Muscle of leg (tissue), 11 donors: ENCODE measurements around the gene ACP7. TPM values are rescaled to one million over a fixed set of nuclear protein-coding genes. Genes with fewer than 3 reads are reported as not detected.
A peak's percentile ranks its signal among the peaks of the same experiment; 100 is the strongest.

Source experiments
- DNase-seq: peaks from one replicate; pipeline ENCODE4 v3.0.0; 2013
- H3K27ac ChIP-seq: one replicate; pipeline ENCODE4 v1.5.1; 2013; ENCODE audit warnings: mild to moderate bottlenecking, low read length, control low read depth
- H3K27me3 ChIP-seq: one replicate; pipeline ENCODE4 v1.6.1; 2013; ENCODE audit warnings: low read length; ENCODE audit not compliant: control insufficient read depth, insufficient read depth
- H3K36me3 ChIP-seq: one replicate; pipeline ENCODE4 v1.6.1; 2013; ENCODE audit warnings: low read length; ENCODE audit not compliant: control insufficient read depth, insufficient read depth
- H3K4me1 ChIP-seq: one replicate; pipeline ENCODE4 v1.6.1; 2013; ENCODE audit warnings: low read length; ENCODE audit not compliant: control insufficient read depth, insufficient read depth
- H3K4me3 ChIP-seq: one replicate; pipeline ENCODE4 v1.5.1; 2013; ENCODE audit warnings: low read length, control low read depth
- H3K9me3 ChIP-seq: replicated peaks from 2 replicates; pipeline ENCODE4 v1.6.1; 2013; ENCODE audit warnings: low read depth, low read length; ENCODE audit not compliant: control insufficient read depth
- WGBS: methylation state at CpG from one replicate; pipeline ENCODE4 v1.1.5; 2013; ENCODE audit warnings: missing lambda C conversion rate; ENCODE audit not compliant: insufficient coverage; 5-methylcytosine and 5-hydroxymethylcytosine counted together
- polyA plus RNA-seq, 8 donors: library from polyadenylated mRNA; unstranded; fragments of 120-200 nt; gene quantifications; one replicate each; pipeline versions ENCODE4 v1.2.1 to v1.2.3, GENCODE V29; 2013; ENCODE audit warnings: inconsistent platforms in 1 of 8, low replicate concordance in 1 of 8; ENCODE audit not compliant: insufficient read length in 8 of 8, insufficient read depth in 1 of 8
- total RNA-seq: library from RNA; stranded (reverse); fragments of 120-200 nt; gene quantifications from one replicate; pipeline ENCODE4 v1.2.4, GENCODE V29; 2013

ACP7 gene
- total and polyA plus RNA-seq, 9 donors: 0.05 to 0.28 (median 0.10) TPM; not detected in 1

DNA sequence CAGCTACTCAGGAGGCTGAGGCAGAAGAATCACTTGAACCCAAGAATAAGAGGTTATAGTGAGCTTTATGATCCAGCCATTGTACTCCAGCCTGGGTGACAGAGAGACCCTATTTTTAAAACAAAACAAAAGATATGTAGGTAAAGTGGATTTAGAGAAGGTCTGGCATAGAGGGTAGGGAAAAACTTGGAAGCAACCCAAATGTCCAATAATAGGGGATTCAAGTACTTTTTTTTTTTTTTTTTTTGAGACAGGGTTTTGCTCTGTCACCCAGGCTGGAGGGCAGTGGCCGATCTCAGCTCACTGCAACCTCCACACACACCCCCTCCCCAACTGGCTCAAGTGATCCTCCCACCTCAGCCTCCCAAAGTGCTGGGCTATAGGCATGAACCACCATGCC lies 35.7 kb downstream of the ACP7 start:
- Histone ChIP-seq H3K4me3 (no peak overlapping the region), H3K36me3 (no peaks in the 10 kb centered on the region), H3K9me3 (no peaks in the 10 kb centered on the region), H3K4me1 (no peaks in the 10 kb centered on the region), H3K27me3 (peaks cover 2% of the 10 kb centered on the region), H3K27ac (no peak overlapping the region)
- WGBS: 75% methylated on average over 1 of the region's 1 CpG
- no peak for DNase-seq

DNA sequence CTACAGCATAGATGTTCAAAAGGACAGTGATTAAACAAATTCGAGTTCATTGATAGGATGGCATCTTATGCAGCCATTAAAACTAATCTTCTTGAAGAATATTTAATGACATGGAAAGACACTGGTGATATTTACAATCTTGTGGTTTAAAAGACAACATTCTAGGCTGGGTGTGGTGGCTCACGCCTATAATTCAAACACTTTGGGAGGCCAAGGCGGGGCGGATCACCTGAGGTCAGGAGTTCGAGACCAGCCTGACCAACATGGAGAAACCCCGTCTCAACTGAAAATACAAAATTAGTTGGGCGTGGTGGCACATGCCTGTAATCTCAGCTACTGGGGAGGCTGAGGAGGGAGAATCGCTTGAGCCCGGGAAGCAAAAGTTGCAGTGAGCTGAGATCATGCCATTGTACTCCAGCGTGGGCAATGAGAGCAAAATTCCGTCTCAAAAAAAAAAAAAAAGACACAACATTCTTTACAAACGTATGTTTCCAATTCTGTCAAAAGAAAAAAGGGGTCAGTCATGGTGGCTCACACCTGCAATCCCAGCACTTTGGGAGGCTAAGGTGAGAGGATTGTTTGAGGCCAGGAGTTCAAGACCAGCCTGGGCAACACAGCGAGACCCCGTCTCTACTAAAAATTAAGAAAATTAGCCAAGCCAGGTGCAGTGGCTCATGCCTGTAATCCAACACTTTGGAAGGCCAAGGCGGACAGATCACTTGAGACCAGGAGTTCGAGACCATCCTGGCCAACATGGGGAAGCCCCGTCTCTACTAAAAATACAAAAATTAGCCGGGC lies 39.0 kb downstream of the ACP7 start:
- WGBS: 90% methylated on average over 10 of the region's 18 CpGs
- Histone ChIP-seq H3K4me3 (no peak overlapping the region), H3K27ac (no peak overlapping the region), H3K27me3 (no peaks in the 10 kb centered on the region), H3K4me1 (peaks cover 15% of the 10 kb centered on the region), H3K9me3 (no peaks in the 10 kb centered on the region), H3K36me3 (no peaks in the 10 kb centered on the region)
- DNase-seq: no peak

DNA sequence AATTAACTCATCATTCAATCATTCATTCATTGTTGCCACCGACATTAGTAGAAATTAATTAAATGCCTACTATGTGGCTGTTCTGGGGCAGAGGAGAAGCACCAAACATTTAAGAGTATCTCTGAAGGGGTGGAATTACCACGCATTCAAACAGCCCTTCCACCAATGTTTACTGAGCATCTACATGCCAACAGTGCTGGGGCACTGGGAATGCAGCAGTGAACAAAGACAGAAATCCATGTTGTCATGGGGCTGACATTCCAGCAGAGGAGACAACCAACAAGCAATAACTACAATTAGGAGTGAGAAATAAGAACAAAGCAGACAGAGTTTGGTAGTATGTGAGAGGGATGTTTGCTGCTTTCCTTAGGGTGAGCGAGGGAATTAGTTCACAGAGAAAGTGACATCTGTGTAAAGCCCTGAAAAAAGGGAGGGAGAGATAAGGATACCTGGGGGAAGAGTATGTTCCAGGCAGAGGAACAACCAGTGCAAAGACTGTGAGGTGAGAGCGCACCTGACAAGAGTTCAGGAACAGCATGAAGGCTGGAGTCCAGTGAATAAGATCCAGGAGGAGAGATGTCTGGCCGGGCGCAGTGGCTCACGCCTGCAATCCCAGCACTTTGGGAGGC lies 40.1 kb downstream of the ACP7 start:
- Histone ChIP-seq H3K4me1 (peaks cover 27% of the 10 kb centered on the region), H3K36me3 (no peaks in the 10 kb centered on the region), H3K27me3 (no peaks in the 10 kb centered on the region), H3K9me3 (no peaks in the 10 kb centered on the region), H3K27ac (no peak overlapping the region), H3K4me3 (no peak overlapping the region)
- WGBS: 92% methylated on average over 5 of the region's 7 CpGs
- DNase-seq: no peak

- Histone ChIP-seq H3K27ac (peak overlapping the region; percentile 54), H3K4me1 (peaks cover 35% of the 10 kb centered on the region), H3K4me3 (peak overlapping the region; percentile 47), H3K9me3 (no peaks in the 10 kb centered on the region), H3K27me3 (no peaks in the 10 kb centered on the region), H3K36me3 (no peaks in the 10 kb centered on the region)
- no peak for DNase-seq
- WGBS: no CpG with 5 or more reads among the region's 7 CpGs
These were observed 41.0 kb downstream of the ACP7 start for GRCh38 chr19:39125199-39125553.

DNA sequence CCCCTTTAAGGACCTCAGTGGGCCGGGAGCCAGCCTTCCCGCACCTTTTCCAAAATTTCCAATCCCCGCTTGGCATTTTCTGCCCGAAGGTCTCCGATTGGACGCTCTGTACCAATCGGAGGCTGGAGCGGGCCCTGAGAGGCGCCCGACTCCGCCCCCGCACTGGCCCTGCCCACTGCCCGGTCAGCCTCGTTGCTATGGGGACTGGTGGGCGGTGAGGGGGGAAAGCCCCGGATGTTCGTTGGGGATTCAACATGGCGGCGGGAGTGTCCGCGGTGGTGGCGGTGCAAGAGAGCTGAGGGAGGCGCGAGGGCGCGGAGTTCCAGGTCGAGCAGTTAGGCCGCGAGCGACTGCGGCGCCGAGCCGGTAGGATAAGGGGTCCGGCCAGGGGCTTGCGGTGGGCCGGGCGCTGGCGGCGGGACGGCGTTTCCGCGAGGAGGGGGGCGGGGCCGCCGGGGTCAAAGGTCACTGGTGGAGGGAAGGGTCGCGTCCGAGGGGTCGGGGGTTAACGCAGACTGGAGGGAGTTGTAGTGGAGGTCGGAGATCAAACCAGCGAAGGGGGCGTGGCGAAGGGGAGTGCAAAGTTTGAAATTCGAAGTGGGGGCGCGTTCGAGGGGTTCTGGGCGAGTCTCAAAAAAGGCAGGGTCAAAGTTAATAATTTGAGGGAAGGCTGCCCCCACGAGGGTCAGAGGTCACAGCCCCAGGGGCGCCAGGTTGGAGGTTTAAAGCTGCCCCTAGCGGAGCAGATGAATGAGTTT lies 41.6 kb downstream of the ACP7 start, which contains the start of gene PAK4:
PAK4 (plus strand) TSS at position 233 of the 758 bp plus-strand sequence. CDS start 43,768 bp downstream, outside the sequence.
- under 1% methylated on average over 63 of the region's 64 CpGs for WGBS
- no peaks in the 10 kb centered on the region for H3K27me3 ChIP-seq
- no peaks in the 10 kb centered on the region for H3K36me3 ChIP-seq
- H3K9me3 ChIP-seq: no peaks in the 10 kb centered on the region
- peak within 1 kb of the TSS; percentile 77 for H3K27ac ChIP-seq
- peaks cover 41% of the 10 kb centered on the region for H3K4me1 ChIP-seq
- peak; percentile 99 for DNase-seq
- peak within 1 kb of the TSS; percentile 83 for H3K4me3 ChIP-seq

GRCh38 chr19:39126312-39127187 lies 42.4 kb downstream of the ACP7 start:
- no peaks in the 10 kb centered on the region for H3K9me3 ChIP-seq
- H3K4me1 ChIP-seq: peaks cover 49% of the 10 kb centered on the region
- WGBS: 19% methylated on average over 16 of the region's 27 CpGs
- peak; percentile 48 for DNase-seq
- peak overlapping the region; percentile 77 for H3K27ac ChIP-seq
- H3K36me3 ChIP-seq: no peaks in the 10 kb centered on the region
- peak overlapping the region; percentile 83 for H3K4me3 ChIP-seq
- no peaks in the 10 kb centered on the region for H3K27me3 ChIP-seq

- Histone ChIP-seq H3K27ac (no peak overlapping the region), H3K4me1 (peaks cover 59% of the 10 kb centered on the region), H3K27me3 (no peaks in the 10 kb centered on the region), H3K36me3 (no peaks in the 10 kb centered on the region), H3K9me3 (no peaks in the 10 kb centered on the region), H3K4me3 (no peak overlapping the region)
- 71% methylated on average over 4 of the region's 9 CpGs for WGBS
- no peak for DNase-seq
These were observed 43.8 kb downstream of the ACP7 start for GRCh38 chr19:39127812-39128515.

- Histone ChIP-seq H3K27ac (peak overlapping the region; percentile 20), H3K4me1 (peaks cover 63% of the 10 kb centered on the region)
- 0% methylated on average over 2 of the region's 6 CpGs for WGBS
These were observed 44.4 kb downstream of the ACP7 start for GRCh38 chr19:39128516-39129079.

GRCh38 chr19:39129116-39129515 lies 44.9 kb downstream of the ACP7 start:
- H3K4me1 ChIP-seq: peaks cover 63% of the 10 kb centered on the region
- 80% methylated on average over 4 of the region's 11 CpGs for WGBS

More at GRCh38 chr19:39128516-39129079, 44.4 kb downstream of the ACP7 start:
- no peak for DNase-seq
- no peaks in the 10 kb centered on the region for H3K9me3 ChIP-seq
- H3K4me3 ChIP-seq: no peak overlapping the region
- no peaks in the 10 kb centered on the region for H3K36me3 ChIP-seq
- no peaks in the 10 kb centered on the region for H3K27me3 ChIP-seq

More at GRCh38 chr19:39129116-39129515, 44.9 kb downstream of the ACP7 start:
- Histone ChIP-seq H3K9me3 (no peaks in the 10 kb centered on the region), H3K4me3 (no peak overlapping the region), H3K27ac (no peak overlapping the region), H3K36me3 (no peaks in the 10 kb centered on the region), H3K27me3 (no peaks in the 10 kb centered on the region)
- no peak for DNase-seq
